ENCODE data around the gene SLC22A2. TPM values are rescaled to one million over a fixed set of nuclear protein-coding genes. Genes with fewer than 3 reads are reported as not detected.

The SLC22A2 gene
- total RNA-seq, 4 donors from 2014 or later, result not detected

- Histone ChIP-seq H3K9me3 (no peaks in the 10 kb centered on the region), H3K27ac (no peak overlapping the region)
Measured at GRCh38 chr6:160203076-160203475, 55.5 kb downstream of the SLC22A2 start.

DNA sequence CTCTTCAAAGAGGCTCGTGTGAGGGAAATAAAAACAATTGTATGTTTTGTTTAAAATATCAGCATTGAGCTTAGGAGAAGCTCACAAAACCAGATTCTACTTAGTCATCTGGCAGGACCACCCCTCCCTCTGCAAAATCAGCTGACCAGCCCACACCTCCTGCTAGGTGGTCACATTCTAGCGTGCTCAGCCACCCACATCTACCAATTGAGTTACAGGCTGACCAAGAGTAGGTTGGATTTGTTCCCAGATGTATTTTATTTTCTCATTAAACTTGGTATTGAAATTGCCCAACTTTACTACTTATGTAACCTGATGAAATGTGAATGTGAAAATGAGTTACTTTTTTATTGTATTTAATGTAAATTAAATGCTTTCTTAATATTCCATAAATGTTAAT, 56.2 kb downstream of the SLC22A2 start:
- Histone ChIP-seq H3K27me3 (no peaks in the 10 kb centered on the region), H3K4me1 (peaks cover 5 to 7% of the 10 kb centered on the region in 2 donors), H3K4me3 (replicated peaks in 1 of 3) (no peak overlapping the region), H3K27ac (no peak overlapping the region), H3K36me3 (no peaks in the 10 kb centered on the region), H3K9me3 (no peaks in the 10 kb centered on the region)
- 23 to 26% methylated on average over 2 of the region's 2 CpGs for WGBS, 2 donors
- no peak for TF ChIP-seq CTCF (IDR thresholded peaks at IDR 0.05)
- TF ChIP-seq POLR2A (IDR thresholded peaks at IDR 0.05), result no peak
- DNase-seq, result peak; percentile 37 to 48
- intact Hi-C loops (cut with DNase I), result no loop called here

More at GRCh38 chr6:160203076-160203475, 55.5 kb downstream of the SLC22A2 start:
- Histone ChIP-seq H3K4me1 (peaks cover 5 to 7% of the 10 kb centered on the region in 2 donors), H3K27me3 (no peaks in the 10 kb centered on the region), H3K36me3 (no peaks in the 10 kb centered on the region), H3K4me3 (replicated peaks in 1 of 3) (no peak overlapping the region)
- no peak for DNase-seq
- WGBS, 2 donors, result 73 to 80% methylated on average over 3 of the region's 3 CpGs
- TF ChIP-seq CTCF (IDR thresholded peaks at IDR 0.05), result no peak
- TF ChIP-seq POLR2A (IDR thresholded peaks at IDR 0.05), result no peak
- intact Hi-C loops (cut with DNase I), result no loop called here

- Histone ChIP-seq H3K4me3 (replicated peaks in 1 of 3) (no peak overlapping the region), H3K27me3 (no peaks in the 10 kb centered on the region), H3K9me3 (no peaks in the 10 kb centered on the region), H3K36me3 (no peaks in the 10 kb centered on the region), H3K4me1 (peaks cover 5 to 7% of the 10 kb centered on the region in 2 donors), H3K27ac (no peak overlapping the region)
- no peak for DNase-seq
- TF ChIP-seq CTCF (IDR thresholded peaks at IDR 0.05), result no peak
- no peak for TF ChIP-seq POLR2A (IDR thresholded peaks at IDR 0.05)
- intact Hi-C loops (cut with DNase I), result no loop called here
- 90 to 95% methylated on average over 2 of the region's 2 CpGs for WGBS, 2 donors
Measured at GRCh38 chr6:160201061-160201460, 57.6 kb downstream of the SLC22A2 start.

DNA sequence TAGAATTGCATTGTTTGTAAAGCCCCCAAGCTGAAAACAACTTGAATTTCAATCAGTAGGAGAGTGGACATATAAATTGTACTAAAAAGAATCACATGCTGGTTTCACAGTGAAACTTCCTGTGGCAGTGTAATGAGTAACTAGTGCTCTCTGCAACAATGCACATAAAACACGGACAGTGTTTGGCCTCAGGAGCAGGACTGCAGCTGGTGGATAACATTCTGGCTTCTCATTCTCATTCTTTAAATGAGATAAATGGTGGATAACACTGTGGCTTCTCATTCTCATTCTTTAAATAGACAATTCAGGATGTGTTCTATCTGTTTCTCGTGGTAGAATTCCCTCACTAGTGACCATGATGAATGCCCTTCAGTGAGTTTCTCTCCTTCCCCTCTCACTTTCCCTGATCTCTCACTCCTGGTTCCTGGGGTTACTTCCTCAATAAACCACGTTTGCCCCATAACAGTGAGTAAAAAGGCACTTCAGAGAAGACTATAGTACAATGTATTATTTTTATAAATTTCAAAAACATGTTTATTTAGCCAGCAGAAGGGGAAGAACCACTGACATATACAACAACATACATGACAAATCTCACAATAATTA, 59.9 kb downstream of the SLC22A2 start:
- no peak overlapping the region for H3K27ac ChIP-seq
- TF ChIP-seq POLR2A (IDR thresholded peaks at IDR 0.05) (no peak), CTCF (IDR thresholded peaks at IDR 0.05) (no peak)
- intact Hi-C loops (cut with DNase I), result no loop called here
- H3K36me3 ChIP-seq, result no peaks in the 10 kb centered on the region
- DNase-seq, result no peak
- H3K4me1 ChIP-seq, result peaks cover 5 to 7% of the 10 kb centered on the region in 2 donors
- WGBS, 2 donors, result 52 to 54% methylated on average over 3 of the region's 3 CpGs
- H3K27me3 ChIP-seq, result no peaks in the 10 kb centered on the region
- no peak overlapping the region for H3K4me3 ChIP-seq (replicated peaks in 1 of 3)
- no peaks in the 10 kb centered on the region for H3K9me3 ChIP-seq

DNA sequence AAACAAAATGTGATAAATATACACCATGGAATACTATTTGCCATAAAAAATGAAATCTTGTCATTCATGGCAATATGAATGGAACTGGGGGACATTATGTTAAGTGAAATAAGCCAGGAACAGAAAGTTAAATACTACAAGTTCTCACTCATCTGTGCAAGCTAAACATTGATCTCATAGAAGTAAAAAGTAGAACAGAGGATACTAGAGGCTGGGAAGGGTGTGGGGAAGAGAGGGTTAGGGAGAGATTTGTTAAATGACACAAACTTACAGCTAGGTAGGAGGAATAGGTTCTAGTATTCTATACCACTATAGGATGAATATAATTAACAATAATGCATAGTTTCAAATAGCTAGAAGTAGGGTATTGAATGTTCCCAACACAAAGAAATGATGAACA, 61.0 kb downstream of the SLC22A2 start:
- TF ChIP-seq CTCF (IDR thresholded peaks at IDR 0.05), result no peak
- no peak for TF ChIP-seq POLR2A (IDR thresholded peaks at IDR 0.05)
- no peaks in the 10 kb centered on the region for H3K9me3 ChIP-seq

More for the DNA sequence above, 61.0 kb downstream of the SLC22A2 start:
- Histone ChIP-seq H3K36me3 (no peaks in the 10 kb centered on the region), H3K27ac (no peak overlapping the region), H3K4me3 (replicated peaks in 1 of 3) (no peak overlapping the region), H3K4me1 (peaks cover 0 to 7% of the 10 kb centered on the region in 2 donors), H3K27me3 (no peaks in the 10 kb centered on the region)
- intact Hi-C loops (cut with DNase I), result no loop called here
- DNase-seq, result no peak
